Mucosa of rectum (tissue), 2 donors: ENCODE measurements around the gene BCAS1.

Experiments used
- H3K27ac ChIP-seq, 2 donors: one replicate each; pipeline ENCODE4 v1.7.0; 2013; ENCODE audit warnings: inconsistent platforms in 2 of 2, low read depth in 2 of 2, low read length in 2 of 2
- H3K27me3 ChIP-seq, 2 donors: one replicate each; pipeline ENCODE4 v1.7.0; 2013; ENCODE audit warnings: low read length in 2 of 2; ENCODE audit not compliant: control insufficient read depth in 2 of 2, insufficient read depth in 2 of 2
- H3K36me3 ChIP-seq, 2 donors: one replicate each; pipeline ENCODE4 v1.7.0; 2013; ENCODE audit warnings: low read length in 2 of 2; ENCODE audit not compliant: control insufficient read depth in 2 of 2, insufficient read depth in 2 of 2
- H3K4me1 ChIP-seq, 2 donors: one replicate each; pipeline ENCODE4 v1.7.0; 2013; ENCODE audit warnings: low read length in 2 of 2, mild to moderate bottlenecking in 1 of 2; ENCODE audit not compliant: control insufficient read depth in 2 of 2, insufficient read depth in 2 of 2
- H3K4me3 ChIP-seq, 2 donors: one replicate each; pipeline ENCODE4 v1.7.0; 2013; ENCODE audit warnings: low read length in 2 of 2
- H3K9ac ChIP-seq, 2 donors: one replicate each; pipeline ENCODE4 v1.7.0; 2013; ENCODE audit warnings: low read length in 2 of 2, low read depth in 1 of 2, mild to moderate bottlenecking in 1 of 2
- H3K9me3 ChIP-seq, 2 donors: one replicate each; pipeline ENCODE4 v1.7.0; 2013; ENCODE audit warnings: low read length in 2 of 2; ENCODE audit not compliant: control insufficient read depth in 2 of 2
- donor health status: healthy.
- donor health status: Normal muscosa, but diverticular disease.

The BCAS1 gene

DNA sequence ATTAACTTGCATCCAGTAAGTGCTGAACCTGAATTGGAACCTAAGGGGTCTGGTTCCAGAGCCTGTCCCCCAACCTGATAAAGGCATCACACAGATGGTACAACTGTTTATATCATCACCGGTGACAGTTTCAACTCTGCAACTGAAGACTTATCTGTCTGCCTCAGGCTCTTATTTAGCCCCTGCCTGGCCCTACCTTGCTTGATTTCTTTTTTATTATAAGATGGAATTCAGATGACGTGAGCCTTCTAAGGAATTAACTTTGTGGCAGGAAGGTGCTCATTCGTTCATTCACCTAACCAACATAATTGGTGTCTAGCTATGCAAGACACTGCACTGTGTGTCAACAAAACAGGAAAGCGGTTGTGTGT lies 175.0 kb downstream of the BCAS1 start:
- no peak overlapping the region for H3K4me3 ChIP-seq
- no peaks in the 10 kb centered on the region for H3K9me3 ChIP-seq
- H3K27ac ChIP-seq = no peak overlapping the region
- peaks cover 21 to 22% of the 10 kb centered on the region in 2 donors for H3K4me1 ChIP-seq
- H3K36me3 ChIP-seq = no peaks in the 10 kb centered on the region
- H3K27me3 ChIP-seq = no peaks in the 10 kb centered on the region
- no peak overlapping the region for H3K9ac ChIP-seq

DNA sequence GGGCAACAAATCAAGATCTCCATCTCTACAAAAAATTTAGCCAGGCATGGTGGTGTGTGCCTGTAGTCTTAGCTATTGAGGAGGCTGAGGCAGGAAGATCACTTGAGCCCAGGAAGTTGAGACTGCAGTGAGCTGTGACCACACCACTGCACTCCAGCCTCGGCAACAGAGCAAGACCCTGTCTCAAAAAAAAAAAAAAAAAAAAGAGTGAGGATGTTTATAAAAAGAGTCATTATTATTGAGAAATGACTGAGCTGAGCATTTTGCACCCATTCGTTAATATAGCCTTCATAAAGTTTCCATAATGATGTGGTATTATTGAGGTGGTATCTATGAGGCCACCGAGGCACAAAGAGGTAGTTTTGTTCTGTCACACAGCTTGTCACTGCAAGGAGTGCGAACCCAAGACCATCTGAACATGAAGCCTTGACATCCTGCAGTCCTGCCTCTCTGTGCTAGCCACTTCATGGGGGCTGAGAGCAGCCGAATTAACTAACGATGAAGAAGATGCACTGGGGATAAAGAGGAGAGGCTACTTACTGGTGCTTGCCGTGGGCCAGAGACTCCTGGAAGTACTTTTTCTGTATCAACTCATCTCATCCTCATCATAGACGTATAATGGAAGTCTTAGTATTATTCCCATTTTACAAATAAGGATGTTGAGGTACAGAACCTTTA lies 175.5 kb downstream of the BCAS1 start:
- H3K36me3 ChIP-seq = no peaks in the 10 kb centered on the region
- H3K9me3 ChIP-seq = no peaks in the 10 kb centered on the region
- H3K9ac ChIP-seq = no peak overlapping the region
- H3K27me3 ChIP-seq = no peaks in the 10 kb centered on the region
- H3K27ac ChIP-seq = no peak overlapping the region
- peaks cover 16 to 17% of the 10 kb centered on the region in 2 donors for H3K4me1 ChIP-seq
- no peak overlapping the region for H3K4me3 ChIP-seq
